ENCODE results near the gene BMP8B.
"Not testable (repeated sequence)": the region's sequence is repeated elsewhere in the genome, so short reads cannot be mapped to it uniquely, and the experiment has no call there.

BMP8B gene, protein sequence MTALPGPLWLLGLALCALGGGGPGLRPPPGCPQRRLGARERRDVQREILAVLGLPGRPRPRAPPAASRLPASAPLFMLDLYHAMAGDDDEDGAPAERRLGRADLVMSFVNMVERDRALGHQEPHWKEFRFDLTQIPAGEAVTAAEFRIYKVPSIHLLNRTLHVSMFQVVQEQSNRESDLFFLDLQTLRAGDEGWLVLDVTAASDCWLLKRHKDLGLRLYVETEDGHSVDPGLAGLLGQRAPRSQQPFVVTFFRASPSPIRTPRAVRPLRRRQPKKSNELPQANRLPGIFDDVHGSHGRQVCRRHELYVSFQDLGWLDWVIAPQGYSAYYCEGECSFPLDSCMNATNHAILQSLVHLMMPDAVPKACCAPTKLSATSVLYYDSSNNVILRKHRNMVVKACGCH

DNA sequence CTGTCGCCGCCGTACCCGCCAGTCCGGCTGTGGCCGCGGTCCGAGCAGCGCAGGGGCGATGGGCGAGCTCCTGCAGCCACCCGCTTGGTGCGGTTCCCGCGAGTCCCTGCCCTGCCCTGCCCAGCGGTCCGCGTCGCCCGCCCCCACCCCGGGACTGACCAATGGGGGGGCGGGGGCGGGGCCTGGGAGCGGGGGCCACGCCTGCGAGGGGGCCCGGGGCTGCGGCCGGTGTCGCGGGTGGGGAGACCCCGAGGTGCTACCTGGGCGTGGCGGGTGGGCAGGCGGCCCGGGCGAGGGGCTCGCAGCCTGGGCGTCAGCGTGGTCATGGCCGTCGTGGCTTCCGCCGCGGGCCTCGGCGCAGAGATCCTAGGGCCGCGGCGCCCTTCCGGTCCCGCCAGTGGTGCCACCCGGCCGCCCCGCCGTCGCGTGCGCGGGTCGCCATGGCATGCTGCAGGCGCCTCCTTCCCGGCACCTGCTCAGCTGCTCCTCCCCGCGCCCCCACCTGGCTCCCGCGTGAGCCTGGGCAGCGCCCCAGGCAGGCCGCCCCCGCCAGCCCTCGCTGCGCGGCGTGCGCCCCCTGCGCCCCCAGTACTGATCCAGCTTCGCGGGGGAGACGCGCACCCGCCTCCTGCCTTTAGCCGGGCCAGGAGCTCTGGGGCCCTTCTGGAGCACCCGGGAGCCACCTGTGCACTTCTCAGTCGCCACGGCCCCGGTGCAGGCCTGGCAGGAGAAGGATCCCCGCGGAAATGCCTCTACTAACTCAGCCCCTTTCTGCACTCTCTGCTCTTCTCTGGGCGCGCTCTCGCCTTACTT, at the start of gene BMP8B:
Gene BMP8B (minus strand): TSS at position 108 of the 813 bp plus-strand sequence. CDS start 380 bp downstream, outside the sequence.
- DNase-seq: no peak

DNA sequence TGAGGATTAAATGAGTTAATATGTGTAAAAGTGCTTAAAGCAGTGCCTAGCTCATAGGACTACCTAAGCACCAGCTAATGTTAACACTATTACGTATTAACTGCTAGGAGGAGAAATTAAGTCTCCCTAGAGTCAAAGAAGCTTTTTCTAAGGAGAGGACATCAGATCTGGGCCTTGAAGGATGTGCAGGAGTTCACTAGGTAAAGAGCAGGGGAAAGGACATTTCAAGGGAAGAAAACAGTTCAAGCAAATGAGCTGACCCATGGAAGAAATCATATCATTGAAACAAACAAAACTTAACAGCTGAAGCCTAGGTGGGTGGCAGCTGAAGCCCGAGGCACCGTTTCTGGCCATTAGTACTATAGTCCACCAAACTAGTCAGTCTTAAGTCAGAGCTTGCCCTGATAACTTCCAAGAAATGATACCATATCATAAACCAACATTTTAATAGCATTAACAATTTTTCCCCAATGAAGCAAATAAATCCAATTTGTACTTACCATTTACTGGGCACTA, 48.0 kb upstream of the BMP8B start:
- no peak for DNase-seq

DNA sequence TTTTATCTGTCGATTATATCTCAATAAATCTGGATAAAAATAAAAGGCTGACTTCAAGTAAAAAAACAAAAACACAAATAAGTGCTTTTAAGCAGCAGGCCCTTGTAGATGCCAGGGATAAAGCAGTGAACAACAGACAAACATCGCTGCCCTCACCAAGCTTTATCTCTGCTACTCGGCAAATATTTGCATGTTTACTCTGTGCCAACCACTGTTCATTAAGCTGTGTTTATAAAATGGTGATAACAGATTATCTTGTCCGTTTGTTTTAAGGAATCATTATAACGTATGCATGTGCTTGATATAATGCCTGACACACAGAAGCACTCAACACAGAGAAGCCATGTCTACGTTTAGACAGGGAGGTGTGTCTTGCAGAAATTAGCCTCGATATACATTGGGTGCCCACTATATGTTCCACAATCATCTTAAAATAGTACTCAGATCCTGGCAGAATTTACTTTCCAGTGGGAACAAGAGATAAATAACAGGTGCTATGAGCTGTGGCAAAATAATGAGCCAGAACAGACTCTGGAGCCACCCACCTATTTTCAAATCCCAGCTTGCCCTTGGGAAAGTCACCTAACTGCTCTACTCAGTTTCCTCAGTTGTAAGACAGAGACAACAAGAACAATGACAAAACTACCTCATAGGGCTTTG, 47.4 kb upstream of the BMP8B start:
- no peak for DNase-seq

DNA sequence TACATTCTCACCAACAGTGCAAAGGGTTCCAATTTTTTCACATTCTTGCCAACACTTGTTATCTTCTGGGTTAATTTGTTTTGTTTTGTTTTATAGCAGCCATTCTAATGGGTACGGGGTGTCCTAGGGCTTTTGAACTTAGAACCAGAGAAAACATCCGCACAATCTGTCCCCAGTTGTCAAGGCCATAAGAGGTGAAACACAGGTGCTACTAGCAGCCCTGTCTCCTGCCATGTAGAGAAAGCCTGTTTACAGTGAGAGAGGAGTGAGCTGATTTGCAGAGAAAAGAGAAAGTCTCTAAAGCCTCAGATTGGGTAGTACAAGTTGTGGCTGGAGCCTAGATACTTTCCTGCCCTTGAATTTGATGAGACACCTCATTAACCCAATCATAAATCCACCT, 46.4 kb upstream of the BMP8B start:
- no peak for DNase-seq

DNA sequence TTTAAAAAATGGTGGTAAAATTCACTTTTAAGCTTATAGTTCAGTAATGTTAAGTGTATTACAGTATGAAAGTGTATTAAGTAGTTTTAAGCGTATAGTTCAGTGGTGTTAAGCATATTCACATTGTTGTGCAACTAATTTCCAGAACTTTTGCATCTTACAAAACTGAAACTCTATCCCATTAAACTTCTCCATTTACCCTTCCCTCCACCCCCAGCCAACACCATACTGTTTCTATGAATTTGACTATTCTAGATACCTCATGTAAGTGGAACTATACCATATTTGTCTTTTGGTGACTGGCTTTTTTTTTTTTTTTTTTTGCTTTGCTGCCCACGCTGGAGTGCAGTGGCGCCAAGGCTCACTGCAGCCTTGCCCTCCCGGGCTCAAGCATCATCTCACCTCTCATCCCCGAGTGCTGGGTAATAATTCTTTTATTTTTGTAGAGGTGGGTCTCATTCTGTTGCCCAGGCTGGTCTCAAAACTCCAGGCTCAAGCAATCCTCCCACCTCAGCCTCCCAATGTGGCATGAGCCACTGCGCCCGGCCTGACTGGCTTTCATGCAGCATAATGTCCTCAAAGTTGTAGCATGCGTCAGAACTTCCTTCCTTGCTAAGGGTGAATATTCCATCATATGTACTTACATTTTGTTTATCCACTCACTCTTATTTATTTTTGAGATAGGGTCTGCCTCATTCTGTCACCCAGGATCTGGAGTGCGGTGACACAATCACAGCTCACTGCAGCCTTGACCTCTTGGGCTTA, 45.1 kb upstream of the BMP8B start:
- DNase-seq: no peak

DNA sequence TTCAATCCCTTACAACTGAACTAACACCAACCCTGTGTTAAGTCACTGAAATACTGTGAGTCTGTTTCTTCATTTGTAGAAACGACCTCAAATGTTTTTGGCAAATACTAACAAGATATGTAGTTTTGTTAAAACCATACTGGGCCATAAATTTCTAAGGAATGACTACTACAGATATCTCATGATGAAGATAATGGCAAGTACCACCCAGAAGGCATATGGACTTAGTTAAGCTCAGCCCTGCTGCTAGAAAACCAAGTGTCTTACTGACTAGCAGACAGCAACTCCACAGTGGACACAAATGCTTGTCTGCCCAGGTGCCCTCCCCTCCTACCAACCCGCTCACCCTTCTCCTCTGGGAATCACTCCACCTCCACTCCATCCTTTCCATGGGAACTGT, 44.5 kb upstream of the BMP8B start:
- peak; percentile 48 for DNase-seq

DNA sequence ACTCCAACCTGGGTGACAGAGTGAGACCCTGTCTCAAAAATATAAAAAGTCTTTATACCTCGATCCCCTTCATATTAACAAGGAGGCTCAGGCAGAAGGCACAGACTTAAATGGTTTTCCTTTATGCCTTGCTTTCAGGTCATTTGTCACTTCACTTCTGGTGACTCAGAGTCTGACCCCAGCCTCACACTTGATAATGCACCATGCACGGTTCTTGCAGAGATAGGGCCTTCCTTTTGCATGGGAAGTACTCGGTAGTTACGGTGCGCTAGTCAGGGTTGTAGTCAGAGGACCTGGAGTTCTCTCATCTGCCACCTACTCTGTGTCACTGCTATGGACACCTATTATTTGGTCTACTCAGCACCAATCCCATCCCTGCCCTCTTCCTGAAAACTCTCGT, 43.6 kb upstream of the BMP8B start:
- no peak for DNase-seq

DNA sequence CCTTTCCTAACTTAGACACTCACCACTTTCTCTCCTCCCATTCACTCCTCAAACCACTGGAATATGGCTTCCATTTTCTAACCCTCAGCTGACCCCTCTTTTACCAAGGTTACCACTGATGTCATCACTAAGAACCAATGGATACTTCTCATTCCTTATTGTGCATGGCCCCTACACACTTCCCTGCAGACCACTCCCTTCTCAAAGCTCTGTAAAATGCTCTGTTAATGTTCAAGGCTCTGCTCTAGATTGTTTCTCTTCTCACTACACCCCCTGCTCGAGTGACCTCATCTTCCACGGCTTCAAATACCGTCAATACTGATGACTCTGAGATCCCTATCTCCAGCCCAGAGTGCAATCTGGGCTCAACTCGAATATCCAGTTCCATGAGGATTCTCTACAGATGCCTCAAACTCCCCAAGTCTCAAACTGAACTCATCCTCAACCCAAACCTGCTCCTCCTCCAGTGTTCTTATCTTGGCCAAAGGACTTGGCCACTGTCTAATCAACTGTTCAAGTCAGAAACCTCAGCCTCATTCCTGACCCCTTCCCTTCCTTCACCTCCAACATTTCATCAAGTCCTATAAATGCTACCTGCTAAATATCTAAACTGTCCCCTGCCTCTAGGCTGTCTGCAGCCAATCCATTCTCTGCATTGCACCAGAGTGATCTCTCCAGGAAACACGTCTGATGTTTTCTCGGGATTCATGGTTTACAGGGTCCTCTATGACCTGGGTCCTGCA, 41.3 kb upstream of the BMP8B start:
- DNase-seq: peak; percentile 14

DNA sequence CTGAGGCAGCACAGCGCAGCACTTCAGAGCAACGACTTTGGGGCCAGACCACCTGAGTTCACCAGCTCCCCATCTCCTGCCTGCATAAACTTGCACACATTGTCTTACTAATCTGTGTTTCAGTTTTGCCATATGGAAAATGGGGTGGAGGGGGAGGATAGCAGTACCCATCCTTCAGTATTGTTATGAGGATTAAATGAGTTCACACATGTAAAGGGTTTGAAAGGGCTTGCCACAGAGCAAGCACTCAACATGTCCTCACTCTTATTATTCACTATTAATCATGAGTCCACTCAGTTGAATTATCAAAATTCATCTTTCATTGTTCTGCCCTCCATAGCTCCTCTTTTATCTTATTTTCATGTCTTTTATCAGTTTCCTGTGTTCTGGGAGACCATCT, 40.1 kb upstream of the BMP8B start:
- DNase-seq: no peak

DNA sequence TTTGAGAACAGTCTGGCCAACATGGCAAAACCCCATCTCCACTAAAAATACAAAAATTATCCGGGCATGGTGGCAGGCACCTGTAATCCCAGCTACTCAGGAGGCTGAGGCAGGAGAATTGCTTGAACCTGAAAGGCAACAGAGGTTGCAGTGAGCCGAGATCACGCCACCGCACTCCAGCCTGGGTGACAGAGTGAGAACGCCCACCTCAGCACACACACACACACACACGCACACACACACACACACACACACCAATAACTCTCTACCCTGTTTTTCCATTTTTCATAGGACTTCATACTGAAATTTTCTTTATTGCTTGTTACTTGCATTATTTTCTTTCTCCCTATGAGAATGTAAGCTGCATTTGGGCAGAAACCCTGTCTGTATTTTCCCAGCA, 39.6 kb upstream of the BMP8B start:
- DNase-seq: not testable (repeated sequence)

DNA sequence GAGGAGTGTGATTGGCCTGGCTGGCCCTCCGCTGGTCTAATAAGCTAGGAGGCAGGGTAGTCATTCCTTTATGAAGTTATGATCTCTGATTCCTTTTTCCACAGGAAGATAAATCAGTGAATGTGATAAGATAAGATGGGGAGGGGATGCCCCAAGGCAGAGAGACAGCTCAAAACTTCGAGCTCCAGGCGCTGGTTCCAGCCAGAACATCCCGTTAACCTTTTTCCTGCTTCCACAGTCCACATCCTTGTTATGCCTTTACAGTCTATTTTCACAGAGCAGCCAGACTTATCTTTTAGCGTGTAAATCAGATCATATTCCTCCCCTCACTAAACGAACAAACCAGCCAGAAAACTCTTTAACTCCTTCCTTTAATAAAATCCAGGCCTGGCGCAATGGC, 38.5 kb upstream of the BMP8B start:
- DNase-seq: no peak

DNA sequence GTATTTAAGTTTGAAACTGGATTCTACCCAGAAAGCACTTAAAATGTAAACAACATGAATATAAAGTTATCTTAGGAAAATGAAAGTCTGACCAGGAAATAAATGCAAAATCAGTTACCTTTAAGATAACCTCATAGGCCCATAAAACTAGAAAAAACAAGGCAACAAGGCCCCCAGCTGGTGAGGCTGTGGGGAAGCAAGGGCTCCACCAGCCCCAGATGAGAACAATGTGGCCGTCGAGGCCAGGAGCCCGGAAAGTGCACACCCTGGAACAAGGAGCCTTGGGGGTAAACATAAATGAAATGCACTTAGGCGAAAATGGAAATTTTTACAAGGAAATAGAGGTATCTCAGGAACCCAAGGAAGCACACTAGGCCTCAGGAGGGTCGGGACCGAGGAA, 37.9 kb upstream of the BMP8B start:
- no peak for DNase-seq

DNA sequence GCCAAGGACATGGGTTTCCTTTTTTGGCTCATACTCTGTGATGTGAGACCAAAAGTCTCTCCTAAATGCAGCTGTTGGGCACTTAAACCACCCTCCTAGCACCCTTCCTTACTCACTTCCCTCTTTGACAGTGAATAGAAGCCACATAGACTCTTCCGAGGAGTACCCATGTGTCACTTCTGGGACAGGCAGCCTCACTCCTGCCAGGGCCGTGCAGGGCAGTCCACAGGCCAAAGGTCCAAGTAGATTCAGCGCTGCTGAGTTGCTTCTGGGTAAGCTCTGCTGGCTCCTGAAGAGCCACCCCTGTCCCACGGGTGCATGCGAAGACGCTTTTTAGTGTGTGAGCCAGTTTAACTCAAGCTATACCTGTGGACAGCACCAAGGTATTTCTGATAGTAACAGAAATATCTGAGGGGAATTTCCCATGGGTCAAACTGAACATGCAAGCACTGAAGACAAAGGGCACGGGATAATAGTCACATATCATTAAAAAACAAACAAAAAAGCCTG, 36.8 kb upstream of the BMP8B start:
- DNase-seq: no peak

DNA sequence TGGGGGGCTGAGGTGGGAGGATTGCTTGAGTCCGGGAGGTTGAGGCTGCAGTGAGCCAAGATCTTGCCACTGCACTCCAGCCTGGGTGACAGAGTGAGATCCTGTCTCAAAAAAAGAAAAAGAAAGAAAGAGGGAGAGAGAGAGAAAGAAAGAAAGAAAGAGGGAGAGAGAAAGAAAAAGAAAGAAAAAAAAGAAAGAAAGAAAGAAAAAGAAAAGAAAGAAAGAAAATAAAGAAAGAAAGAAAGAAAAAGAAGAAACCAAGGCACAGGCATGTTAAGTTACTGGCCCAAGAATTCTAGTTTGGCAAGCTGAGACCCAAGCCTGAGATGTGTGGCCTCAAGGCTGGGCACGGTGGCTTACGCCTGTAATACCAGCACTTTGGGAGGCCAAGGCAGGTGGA, 34.8 kb upstream of the BMP8B start:
- DNase-seq: not testable (repeated sequence)

DNA sequence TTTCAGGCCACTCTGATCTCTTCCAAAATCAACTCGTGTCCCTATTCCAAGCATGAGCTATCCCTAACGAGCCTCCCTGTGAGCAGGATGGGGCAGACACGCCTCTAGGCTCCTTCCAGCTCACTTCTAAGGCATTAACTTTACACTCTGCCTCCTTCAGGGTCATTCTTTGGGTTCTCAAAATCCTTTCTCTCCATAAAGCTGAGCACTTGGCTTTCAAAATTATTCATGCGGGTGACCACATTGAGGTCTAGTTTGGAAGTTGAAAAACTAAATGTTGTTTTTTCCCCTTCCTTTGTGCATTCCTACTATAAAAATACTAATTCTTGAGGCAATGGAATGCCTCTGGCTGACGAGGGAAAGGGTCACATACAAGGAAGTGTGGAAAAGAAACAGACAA, 33.5 kb upstream of the BMP8B start:
- no peak for DNase-seq

DNA sequence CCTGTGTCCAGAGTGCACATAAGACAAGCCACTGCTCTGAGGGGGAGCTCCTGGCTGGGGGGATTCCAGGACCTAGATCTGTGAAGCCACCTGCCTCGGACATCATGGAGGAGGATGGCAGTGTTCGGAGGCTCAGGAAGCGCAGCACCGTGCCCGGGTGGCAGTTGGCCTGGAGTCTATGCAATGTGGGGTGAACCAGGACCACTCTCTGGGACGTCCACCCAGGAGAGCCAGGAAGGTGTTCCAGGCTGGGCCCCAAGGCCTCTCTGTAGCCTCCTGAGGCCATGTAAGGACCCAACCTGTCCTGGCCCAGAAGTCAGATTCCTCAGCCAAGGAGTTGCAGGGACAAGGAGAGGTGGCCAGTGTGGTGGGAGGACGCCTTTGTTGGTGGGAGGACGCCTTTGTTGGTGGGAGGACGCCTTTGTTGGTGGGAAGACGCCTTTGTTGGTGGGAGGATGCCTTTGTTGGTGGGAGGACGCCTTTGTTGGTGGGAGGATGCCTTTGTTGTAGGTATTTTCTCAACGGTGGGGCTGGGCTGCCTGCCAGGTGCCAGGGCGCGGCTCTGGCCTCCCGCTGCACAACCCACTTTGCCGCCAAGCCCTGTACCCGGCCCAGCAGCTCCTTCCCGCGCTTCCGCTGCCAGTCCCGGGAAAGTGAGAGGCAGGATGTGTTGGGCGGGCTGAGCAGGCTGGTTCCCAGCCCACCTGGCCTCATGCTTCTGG, 30.6 kb upstream of the BMP8B start:
- DNase-seq: no peak

DNA sequence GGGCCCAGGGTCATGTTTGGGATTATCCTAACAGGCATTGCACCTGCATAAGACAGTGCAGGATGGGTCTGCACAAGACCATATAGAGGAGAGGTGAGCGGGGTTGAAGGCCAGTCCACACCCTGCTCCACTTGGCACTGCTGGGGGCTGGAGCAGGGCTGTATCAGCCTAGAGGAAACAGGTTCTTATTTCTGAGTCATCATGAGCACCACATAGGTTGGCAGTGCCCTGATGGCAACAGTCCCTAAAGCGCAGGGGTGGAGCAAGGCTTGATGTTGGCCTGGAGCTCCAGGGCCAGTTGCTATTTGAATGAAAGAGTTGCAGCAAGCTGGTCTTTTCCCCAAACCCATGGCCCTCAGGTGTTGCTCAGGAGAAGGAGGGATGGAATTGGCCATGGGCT, 29.8 kb upstream of the BMP8B start:
- DNase-seq: no peak

DNA sequence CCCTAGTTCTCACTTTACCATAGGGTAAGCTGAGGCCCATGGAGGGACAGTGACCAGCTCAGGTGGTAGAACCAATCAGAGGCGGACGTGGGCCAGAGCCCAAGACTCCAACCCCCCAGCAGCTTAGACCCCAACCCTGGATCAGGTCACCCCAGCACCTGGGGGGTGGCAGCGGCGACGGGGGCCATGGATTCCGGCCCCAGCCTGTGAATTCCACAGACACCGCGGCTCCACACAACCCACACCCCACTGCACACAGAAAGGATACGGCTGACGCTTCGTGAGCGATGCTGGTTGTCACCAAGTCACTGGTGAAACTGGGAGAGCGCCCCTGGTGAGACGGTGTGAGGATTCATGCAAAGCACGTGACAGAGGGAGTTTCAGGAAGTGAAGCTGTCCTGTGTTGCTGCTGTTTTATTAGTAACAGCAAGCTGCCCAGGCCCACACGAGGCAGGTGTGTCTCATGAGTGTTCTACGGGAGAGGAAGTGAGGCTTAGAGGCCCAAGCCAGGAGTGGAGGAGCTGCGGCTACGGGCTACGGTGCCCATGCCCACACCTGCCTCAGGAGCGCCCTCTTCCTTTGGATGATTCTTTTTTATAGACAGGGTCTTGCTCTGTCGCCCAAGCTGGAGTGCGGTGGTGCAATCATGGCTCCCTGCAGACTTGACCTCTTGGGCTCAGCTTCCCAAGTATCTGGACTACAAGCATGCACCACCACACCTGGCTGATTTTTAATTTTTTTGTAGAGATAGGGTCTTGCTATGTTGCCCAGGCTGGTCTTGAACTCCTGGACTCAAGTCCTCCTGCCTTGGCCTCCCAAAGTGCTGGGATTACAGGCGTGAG, 28.6 kb upstream of the BMP8B start:
- not testable (repeated sequence) for DNase-seq

DNA sequence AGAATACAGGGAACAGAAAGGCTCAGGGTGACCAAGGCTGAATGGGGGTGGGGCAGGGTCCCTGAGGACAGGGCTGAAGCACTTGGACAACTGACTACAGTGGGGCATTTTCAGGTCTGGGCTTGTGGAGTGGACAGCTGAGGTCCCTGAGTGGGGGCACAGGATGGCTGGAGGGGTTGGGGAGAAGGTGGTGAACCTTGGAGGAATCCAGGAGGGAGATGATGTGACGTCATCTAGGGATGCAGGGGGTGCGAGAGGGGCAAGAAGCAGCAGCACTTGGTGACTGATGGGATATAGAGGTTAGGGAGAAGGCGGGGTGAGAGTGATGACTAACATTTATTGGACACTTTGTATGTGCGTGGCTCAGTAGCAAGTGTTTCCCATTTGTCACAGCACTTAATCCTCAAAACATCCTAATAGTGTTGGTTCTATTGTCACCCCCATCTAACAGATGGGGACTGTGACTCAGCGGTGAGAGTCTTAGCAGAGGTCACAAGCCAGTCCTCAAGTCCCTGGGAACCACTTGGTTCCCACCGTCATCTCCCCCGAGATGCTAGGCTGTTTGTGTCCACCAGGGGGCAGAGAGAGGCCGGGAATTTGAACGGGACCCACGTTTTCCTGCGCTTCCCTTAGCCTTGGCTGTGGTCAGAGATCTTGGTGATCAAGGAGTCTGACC, 27.9 kb upstream of the BMP8B start:
- DNase-seq: peak; percentile 61

All from fibroblast of skin of right quadriceps (primary cell).